HEK293 (cell line): ENCODE measurements around the gene RNF169.

ENCODE experiments used
- HOXA7 ChIP-seq: sonication (generic); formaldehyde crosslinking; IDR thresholded peaks from 2 replicates; pipeline ENCODE4 v1.8.1; 2022; ENCODE audit warnings: missing genetic modification reagents, borderline replicate concordance
- PRDM6 ChIP-seq: fragments of 450-650 bp; formaldehyde crosslinking; IDR thresholded peaks from 2 replicates; pipeline ENCODE4 v1.5.1; 2017; ENCODE audit warnings: missing biosample characterization, missing genetic modification characterization
- RBAK ChIP-seq: fragments of 450-650 bp; formaldehyde crosslinking; IDR thresholded peaks from 2 replicates; pipeline ENCODE4 v1.5.1; 2016; ENCODE audit warnings: missing biosample characterization, missing genetic modification characterization
- REST ChIP-seq: fragments of 450-650 bp; formaldehyde crosslinking; IDR thresholded peaks from 2 replicates; pipeline ENCODE4 v1.5.1; 2016; ENCODE audit warnings: missing biosample characterization, missing genetic modification characterization
- SETDB1 ChIP-seq: IDR thresholded peaks from one replicate; pipeline ENCODE4 v1.6.1; 2017; ENCODE audit warnings: mild to moderate bottlenecking, low read length, moderate library complexity, mixed read lengths; ENCODE audit not compliant: insufficient read length
- ZBTB17 ChIP-seq: fragments of 450-650 bp; formaldehyde crosslinking; IDR thresholded peaks from 2 replicates; pipeline ENCODE4 v1.5.1; 2016; ENCODE audit warnings: missing biosample characterization, missing genetic modification characterization
- ZBTB21 ChIP-seq: fragments of 450-650 bp; formaldehyde crosslinking; IDR thresholded peaks from 2 replicates; pipeline ENCODE4 v1.5.1; 2017; ENCODE audit warnings: missing biosample characterization, missing genetic modification characterization
- ZNF121 ChIP-seq: fragments of 450-650 bp; formaldehyde crosslinking; IDR thresholded peaks from 2 replicates; pipeline ENCODE4 v1.5.1; 2016; ENCODE audit warnings: missing biosample characterization, missing genetic modification characterization
- ZNF274 ChIP-seq, 2 experiments: fragments of 200-500 bp in 1 of 2; fragments of 450-650 bp in 1 of 2; sonication (Bioruptor generic) in 1 of 2; formaldehyde crosslinking in 1 of 2; IDR thresholded peaks; 2 replicates each; pipeline versions ENCODE4 v1.5.1 to v1.6.1; 2014 to 2016; ENCODE audit warnings: borderline replicate concordance in 1 of 2, inconsistent platforms in 1 of 2, low read length in 1 of 2, missing biosample characterization in 1 of 2, missing genetic modification characterization in 1 of 2
- ZNF280C ChIP-seq: fragments of 450-650 bp; formaldehyde crosslinking; IDR thresholded peaks from 2 replicates; pipeline ENCODE4 v1.5.1; 2016; ENCODE audit warnings: missing biosample characterization, missing genetic modification characterization
- ZNF416 ChIP-seq: fragments of 450-650 bp; formaldehyde crosslinking; IDR thresholded peaks from 2 replicates; pipeline ENCODE4 v1.5.1; 2016; ENCODE audit warnings: missing biosample characterization, missing genetic modification characterization
- TF ChIP-seq, protein P1 (sequence below): fragments of 450-650 bp; formaldehyde crosslinking; IDR thresholded peaks from 2 replicates; pipeline ENCODE4 v1.5.1; 2016; ENCODE audit warnings: missing biosample characterization, missing genetic modification characterization

GRCh38 chr11:74838188-74838587, 89.5 kb downstream of the RNF169 start:
- TF ChIP-seq, protein P1, sequence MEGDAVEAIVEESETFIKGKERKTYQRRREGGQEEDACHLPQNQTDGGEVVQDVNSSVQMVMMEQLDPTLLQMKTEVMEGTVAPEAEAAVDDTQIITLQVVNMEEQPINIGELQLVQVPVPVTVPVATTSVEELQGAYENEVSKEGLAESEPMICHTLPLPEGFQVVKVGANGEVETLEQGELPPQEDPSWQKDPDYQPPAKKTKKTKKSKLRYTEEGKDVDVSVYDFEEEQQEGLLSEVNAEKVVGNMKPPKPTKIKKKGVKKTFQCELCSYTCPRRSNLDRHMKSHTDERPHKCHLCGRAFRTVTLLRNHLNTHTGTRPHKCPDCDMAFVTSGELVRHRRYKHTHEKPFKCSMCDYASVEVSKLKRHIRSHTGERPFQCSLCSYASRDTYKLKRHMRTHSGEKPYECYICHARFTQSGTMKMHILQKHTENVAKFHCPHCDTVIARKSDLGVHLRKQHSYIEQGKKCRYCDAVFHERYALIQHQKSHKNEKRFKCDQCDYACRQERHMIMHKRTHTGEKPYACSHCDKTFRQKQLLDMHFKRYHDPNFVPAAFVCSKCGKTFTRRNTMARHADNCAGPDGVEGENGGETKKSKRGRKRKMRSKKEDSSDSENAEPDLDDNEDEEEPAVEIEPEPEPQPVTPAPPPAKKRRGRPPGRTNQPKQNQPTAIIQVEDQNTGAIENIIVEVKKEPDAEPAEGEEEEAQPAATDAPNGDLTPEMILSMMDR (tag by site-specific recombination): no peak
- TF ChIP-seq ZNF121 (no peak), ZBTB17 (tag by site-specific recombination) (no peak), ZNF280C (tag by site-specific recombination) (no peak), ZNF274 (IDR thresholded peaks at IDR 0.05; ENCODE audit: low read length) (no peak), ZNF274 (tag by site-specific recombination; IDR thresholded peaks at IDR 0.05; ENCODE audit: borderline replicate concordance) (no peak), REST (no peak), HOXA7 (no peak), ZNF416 (tag by site-specific recombination) (no peak), PRDM6 (tag by site-specific recombination) (no peak), RBAK (tag by site-specific recombination) (no peak), SETDB1 (no peak), ZBTB21 (tag by site-specific recombination) (no peak)
